NB4 (cell line): ENCODE data around the gene DHX34.

ENCODE experiments used
- CTCF ChIP-seq: IDR thresholded peaks from one replicate; pipeline ENCODE4 v1.5.1; 2012; ENCODE audit warnings: low read depth, low read length
- POLR2A ChIP-seq: IDR thresholded peaks from 2 replicates; pipeline ENCODE4 v1.6.1; 2011; ENCODE audit warnings: mild to moderate bottlenecking; ENCODE audit not compliant: insufficient read length; ENCODE audit errors: extremely low read depth

GRCh38 chr19:47429140-47429793, 80.2 kb downstream of the DHX34 start:
- TF ChIP-seq CTCF (no peak), POLR2A (no peak)
